Measurements from ENCODE around the gene SGSM2.

SGSM2 gene

GRCh38 chr17:2406903-2407790 lies 69.8 kb downstream of the SGSM2 start:
- no peak overlapping the region for H3K4me3 ChIP-seq (replicated peaks; ENCODE audit: insufficient read depth, low read length)
- no peak overlapping the region for H3K27ac ChIP-seq (replicated peaks)
- TF ChIP-seq POLR2AphosphoS5 (IDR thresholded peaks at IDR 0.05; ENCODE audit: low read depth) (no peak), SPI1 (IDR thresholded peaks at IDR 0.05; ENCODE audit: borderline replicate concordance, low read depth) (no peak), CTCF (IDR thresholded peaks at IDR 0.05; ENCODE audit: insufficient read depth, low read length) (no peak), GABPA (IDR thresholded peaks at IDR 0.05; ENCODE audit: low read depth) (no peak), REST (IDR thresholded peaks at IDR 0.05; ENCODE audit: insufficient replicate concordance, low read depth) (no peak)
- DNase-seq (ENCODE audit: low read depth in 1 of 2, low spot score in 1 of 2): no peak
- H3K27me3 ChIP-seq (ENCODE audit: insufficient read depth, poor library complexity, severe bottlenecking): no peaks in the 10 kb centered on the region

GRCh38 chr17:2410951-2411350 lies 73.7 kb downstream of the SGSM2 start:
- Histone ChIP-seq H3K4me3 (replicated peaks; ENCODE audit: insufficient read depth, low read length) (no peak overlapping the region), H3K27me3 (ENCODE audit: insufficient read depth, poor library complexity, severe bottlenecking) (no peaks in the 10 kb centered on the region), H3K27ac (replicated peaks) (no peak overlapping the region)
- DNase-seq (ENCODE audit: low read depth in 1 of 2, low spot score in 1 of 2): no peak
- TF ChIP-seq CTCF (IDR thresholded peaks at IDR 0.05; ENCODE audit: insufficient read depth, low read length): no peak
- TF ChIP-seq REST (IDR thresholded peaks at IDR 0.05; ENCODE audit: insufficient replicate concordance, low read depth): no peak
- no peak for TF ChIP-seq POLR2AphosphoS5 (IDR thresholded peaks at IDR 0.05; ENCODE audit: low read depth)
- TF ChIP-seq GABPA (IDR thresholded peaks at IDR 0.05; ENCODE audit: low read depth): no peak
- no peak for TF ChIP-seq SPI1 (IDR thresholded peaks at IDR 0.05; ENCODE audit: borderline replicate concordance, low read depth)

GRCh38 chr17:2412561-2413021 lies 75.3 kb downstream of the SGSM2 start:
- H3K27me3 ChIP-seq (ENCODE audit: insufficient read depth, poor library complexity, severe bottlenecking): no peaks in the 10 kb centered on the region
- no peak for TF ChIP-seq CTCF (IDR thresholded peaks at IDR 0.05; ENCODE audit: insufficient read depth, low read length)
- no peak for DNase-seq (ENCODE audit: low read depth in 1 of 2, low spot score in 1 of 2)
- no peak overlapping the region for H3K27ac ChIP-seq (replicated peaks)
- no peak overlapping the region for H3K4me3 ChIP-seq (replicated peaks; ENCODE audit: insufficient read depth, low read length)
